ENCODE results near the gene NEFH. TPM values are rescaled to one million over a fixed set of nuclear protein-coding genes. Genes with fewer than 3 reads are reported as not detected.
"Not testable (repeated sequence)": the region's sequence is repeated elsewhere in the genome, so short reads cannot be mapped to it uniquely, and the experiment has no call there.

Gene NEFH
- 0.86 TPM for total RNA-seq

DNA sequence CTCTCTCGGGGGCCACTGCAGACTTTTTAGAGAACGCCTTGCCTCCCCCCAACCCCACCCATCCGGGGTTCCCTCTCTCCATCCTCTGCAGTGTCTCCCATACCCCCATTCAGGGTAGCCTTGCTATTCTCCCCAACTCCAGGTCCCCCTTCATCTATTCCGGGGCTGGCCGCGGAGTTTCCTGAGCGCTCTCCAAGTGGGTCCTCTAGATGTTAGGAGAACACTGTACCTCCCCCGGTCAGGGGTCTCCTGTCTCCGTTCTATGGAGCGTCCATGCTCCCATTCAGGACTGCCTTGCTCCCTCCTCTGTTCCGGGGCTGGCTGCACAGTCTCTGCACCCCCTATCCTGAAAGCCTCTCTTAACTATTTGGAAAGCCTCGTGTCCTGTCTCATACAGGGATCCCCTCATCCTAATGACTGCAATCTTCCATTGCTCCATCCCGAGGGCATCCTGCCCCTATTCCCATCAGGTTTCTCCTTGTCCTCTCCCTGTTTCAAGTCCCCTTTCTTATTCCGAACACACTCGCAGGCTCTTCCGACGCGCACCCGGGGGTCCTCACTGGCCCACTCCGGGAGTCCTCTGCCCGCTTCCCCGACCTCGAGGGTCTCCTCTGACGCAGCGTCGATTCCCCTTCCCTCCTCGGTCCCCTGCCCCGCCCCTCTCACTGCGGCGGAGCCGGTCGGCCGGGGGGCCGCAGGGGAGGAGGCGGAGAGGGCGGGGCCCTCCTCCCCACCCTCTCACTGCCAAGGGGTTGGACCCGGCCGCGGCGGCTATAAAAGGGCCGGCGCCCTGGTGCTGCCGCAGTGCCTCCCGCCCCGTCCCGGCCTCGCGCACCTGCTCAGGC, at the start of gene NEFH:
NEFH (plus strand) TSS at position 802 of the 845 bp plus-strand sequence. CDS start 45 bp downstream, outside the sequence.
- no peak for DNase-seq (ENCODE audit: low spot score)

GRCh38 chr22:29431986-29432385, 48.0 kb upstream of the NEFH start:
- no peak for DNase-seq (ENCODE audit: low spot score)

DNA sequence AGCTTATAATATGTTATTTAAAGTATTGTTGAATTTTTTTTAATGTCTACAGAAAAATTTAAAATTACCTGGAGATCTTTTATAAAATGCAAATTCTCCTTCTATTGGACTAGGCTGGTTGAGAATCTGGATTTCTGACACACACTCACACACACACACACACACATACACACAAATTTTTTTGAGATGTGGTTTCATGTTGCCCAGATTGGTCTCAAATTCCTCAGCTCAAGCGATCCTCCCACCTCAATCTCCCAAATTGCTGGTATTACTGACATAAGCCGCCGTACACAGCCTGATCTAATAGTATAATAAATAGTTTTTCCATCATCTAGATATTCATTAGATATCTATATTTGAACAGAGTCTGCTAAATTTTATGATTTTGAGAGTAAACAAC, 46.2 kb upstream of the NEFH start:
- DNase-seq (ENCODE audit: low spot score), result no peak

DNA sequence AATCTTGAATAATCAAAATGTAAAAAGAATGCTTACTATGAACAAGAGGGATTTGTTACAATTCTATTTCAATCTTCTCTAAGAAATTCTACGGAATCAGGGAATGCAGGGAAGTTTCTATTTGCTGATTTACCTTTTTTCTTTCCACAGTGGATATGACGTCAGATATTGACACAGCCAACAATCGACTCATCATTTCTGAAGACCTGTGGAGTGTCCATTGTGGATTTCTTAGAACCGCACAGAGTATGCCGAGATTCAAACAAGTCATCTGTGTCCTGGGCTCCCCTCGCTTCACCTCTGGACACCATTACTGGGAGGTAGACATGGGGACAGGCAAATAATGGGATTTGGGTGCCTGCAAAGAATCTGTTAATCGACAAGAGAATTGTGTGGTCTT, 45.7 kb upstream of the NEFH start:
- DNase-seq (ENCODE audit: low spot score), result no peak

- no peak for DNase-seq (ENCODE audit: low spot score)
These were observed 44.5 kb upstream of the NEFH start for GRCh38 chr22:29435236-29436136.

DNA sequence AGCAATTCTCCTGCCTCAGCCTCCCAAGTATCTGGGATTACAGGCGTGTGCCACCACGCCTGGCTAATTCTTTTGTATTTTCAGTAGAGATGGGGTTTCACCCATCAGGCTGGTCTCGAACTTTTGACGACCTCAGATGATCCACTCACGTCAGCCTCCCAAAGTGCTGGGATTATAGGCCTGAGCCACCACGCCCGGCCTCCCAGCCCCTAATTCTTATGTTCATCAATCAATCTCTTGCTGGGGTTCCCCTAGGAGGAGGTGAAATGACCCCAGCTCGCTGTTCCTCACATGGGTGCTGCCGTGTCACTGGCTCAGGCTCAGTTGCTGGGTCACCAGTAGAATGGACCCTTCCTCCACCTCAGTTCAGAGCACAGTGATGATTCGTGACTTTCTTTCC, 41.7 kb upstream of the NEFH start, which contains the start of gene RFPL1:
RFPL1 (plus strand) TSS at position 301 of the 400 bp plus-strand sequence.
- not testable (repeated sequence) for DNase-seq (ENCODE audit: low spot score)

DNA sequence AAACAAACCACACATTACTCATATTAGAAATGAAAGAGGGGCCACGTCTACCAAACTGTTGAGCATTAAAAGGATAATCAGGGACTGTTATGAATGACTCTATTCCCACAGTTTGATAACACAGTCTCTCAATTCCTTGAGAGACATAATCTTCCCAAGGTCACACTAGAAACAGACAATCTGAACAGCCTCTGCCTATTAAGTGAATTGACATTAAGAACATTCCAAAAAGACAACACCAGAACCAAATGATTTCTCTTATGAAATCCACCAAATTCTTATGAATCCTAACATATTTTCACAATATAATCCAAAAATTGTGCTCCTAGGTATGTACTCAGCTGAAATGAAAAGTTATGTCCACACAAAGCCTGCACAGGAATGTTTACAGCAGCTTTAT, 37.0 kb upstream of the NEFH start:
- DNase-seq (ENCODE audit: low spot score), result no peak

GRCh38 chr22:29443452-29443851, 36.6 kb upstream of the NEFH start:
- no peak for DNase-seq (ENCODE audit: low spot score)

GRCh38 chr22:29443861-29444792, 35.9 kb upstream of the NEFH start:
- no peak for DNase-seq (ENCODE audit: low spot score)

DNA sequence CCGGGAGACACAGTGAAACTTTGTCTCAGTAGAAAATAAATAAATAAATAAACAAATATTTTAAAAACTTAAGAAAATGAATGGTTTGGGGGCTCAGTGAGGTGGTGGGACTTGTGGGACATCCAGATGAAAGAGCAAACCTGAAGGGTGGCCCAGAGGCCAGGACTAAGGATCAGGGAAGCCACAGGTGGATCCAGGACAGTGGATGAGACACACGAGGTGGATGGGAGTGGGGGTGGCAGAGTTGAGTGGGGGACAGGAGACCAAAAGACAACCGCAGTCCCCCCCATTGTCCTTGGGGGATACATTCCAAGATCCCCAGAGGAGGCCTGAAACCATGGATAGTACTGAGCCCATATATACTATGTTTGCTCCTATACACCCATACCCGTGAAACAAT, 34.5 kb upstream of the NEFH start:
- no peak for DNase-seq (ENCODE audit: low spot score)

DNA sequence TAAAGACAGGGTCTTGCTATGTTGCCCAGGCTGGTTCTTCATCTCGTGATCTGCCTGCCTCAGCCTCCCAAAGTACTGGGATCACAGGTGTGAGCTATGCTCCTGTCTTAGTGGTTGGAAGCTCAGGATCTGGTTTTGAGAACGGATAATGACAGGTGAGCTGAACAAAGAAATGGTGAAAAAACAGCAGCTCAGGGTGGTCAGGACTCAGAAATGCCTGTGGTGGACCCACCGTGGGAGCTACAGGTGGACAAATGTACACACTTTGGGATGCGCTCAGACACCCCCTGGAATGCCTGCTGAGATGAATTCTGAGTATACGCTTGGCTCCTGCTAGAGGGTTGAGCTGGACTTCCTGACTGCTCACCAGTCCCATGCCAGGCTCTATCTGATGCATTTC, 32.1 kb upstream of the NEFH start:
- no peak for DNase-seq (ENCODE audit: low spot score)

- no peak for DNase-seq (ENCODE audit: low spot score)
These were observed 30.6 kb upstream of the NEFH start for GRCh38 chr22:29449296-29449875.

- DNase-seq (ENCODE audit: low spot score), result no peak
These were observed 29.8 kb upstream of the NEFH start for GRCh38 chr22:29450222-29450621.

- no peak for DNase-seq (ENCODE audit: low spot score)
These were observed 28.2 kb upstream of the NEFH start for GRCh38 chr22:29451863-29452262.

- DNase-seq (ENCODE audit: low spot score), result peak; percentile 13
These were observed 25.7 kb upstream of the NEFH start for GRCh38 chr22:29454276-29454675.

GRCh38 chr22:29456211-29456671, 23.8 kb upstream of the NEFH start:
- DNase-seq (ENCODE audit: low spot score), result no peak

GRCh38 chr22:29457730-29458129, 22.3 kb upstream of the NEFH start:
- DNase-seq (ENCODE audit: low spot score), result no peak

- no peak for DNase-seq (ENCODE audit: low spot score)
These were observed 21.5 kb upstream of the NEFH start for GRCh38 chr22:29458551-29458950.

DNA sequence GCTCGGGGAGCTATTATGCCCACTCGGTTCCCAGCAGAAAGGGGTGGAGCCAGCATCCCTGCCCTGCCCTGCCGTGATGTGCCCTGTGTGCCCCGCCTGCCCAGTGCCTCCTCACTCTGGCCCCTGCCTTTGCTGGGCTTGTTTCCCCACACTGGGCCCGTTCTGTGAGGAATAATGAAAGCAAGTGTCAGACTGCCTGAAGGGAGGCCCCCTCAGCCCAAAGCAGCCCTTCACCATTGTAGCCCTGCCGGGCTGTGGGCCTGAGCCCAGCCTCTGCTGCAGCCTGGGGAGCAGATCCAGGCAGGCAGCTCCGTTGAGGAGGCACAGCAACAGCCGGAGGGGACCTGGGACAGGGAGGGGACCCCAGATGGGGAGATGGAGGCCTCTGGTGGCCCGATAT, 20.2 kb upstream of the NEFH start:
- no peak for DNase-seq (ENCODE audit: low spot score)

DNA sequence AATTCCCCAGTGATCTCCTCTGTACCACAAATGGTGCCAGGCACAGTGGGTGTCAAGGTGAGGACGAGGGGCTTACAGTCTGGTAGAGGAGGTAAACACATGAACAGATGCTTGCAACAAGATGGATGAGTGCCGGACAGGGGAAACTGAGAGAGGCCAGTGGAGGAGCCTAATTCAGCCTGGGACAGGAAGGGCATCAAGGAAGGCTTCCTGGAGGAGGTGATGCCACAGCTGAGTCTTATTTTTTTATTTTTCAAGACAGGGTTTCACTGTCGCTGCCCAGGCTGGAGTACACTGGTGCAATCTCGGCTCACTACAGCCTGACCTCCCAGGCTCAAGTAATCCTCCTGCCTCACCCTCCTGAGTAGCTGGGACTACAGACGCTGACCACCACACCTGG, 18.8 kb upstream of the NEFH start:
- no peak for DNase-seq (ENCODE audit: low spot score)

DNA sequence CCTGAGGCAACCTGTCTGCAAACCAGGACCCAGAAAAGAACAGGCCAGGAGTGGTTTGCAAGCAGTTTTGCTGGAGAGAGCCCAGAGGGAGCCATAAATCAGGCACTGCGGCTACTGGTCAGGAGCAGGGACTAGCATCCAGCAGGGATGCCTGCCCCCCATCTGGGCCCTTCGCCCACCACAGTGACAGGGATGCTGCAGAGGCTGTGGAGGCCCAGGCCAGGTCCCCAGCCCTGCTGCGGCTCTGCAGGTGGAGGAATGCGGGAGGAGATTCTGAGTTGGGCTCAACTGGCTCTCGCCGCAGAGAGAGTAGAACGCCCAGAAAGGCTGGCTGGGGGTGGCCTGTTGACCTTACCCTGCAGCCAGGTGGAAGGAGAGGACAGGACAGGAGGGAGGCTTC, 16.4 kb upstream of the NEFH start:
- DNase-seq (ENCODE audit: low spot score), result no peak

Data from mucosa of gallbladder (tissue), 1 donor.